Gastrocnemius medialis (tissue), 4 donors: Measurements from ENCODE around the gene SND1.

Experiments used
- POLR2A ChIP-seq, 2 donors: fragments of 450-650 bp; IDR thresholded peaks; one replicate each; pipeline ENCODE4 v1.6.1; 2017; ENCODE audit warnings: antibody characterized with exemption in 2 of 2, mild to moderate bottlenecking in 2 of 2, moderate library complexity in 2 of 2
- TF ChIP-seq, protein P1 (sequence below), 5 experiments: fragments of 450-650 bp in 3 of 5; fragments of 200-600 bp in 2 of 5; sonication (generic) in 2 of 5; IDR thresholded peaks in 4 of 5; conservative IDR thresholded peaks in 1 of 5; 1 replicate in 4 of 5; 2 replicates in 1 of 5; pipeline ENCODE4 v1.5.1; 2016 to 2019; ENCODE audit warnings: antibody characterized with exemption in 5 of 5, mild to moderate bottlenecking in 3 of 5, moderate library complexity in 3 of 5

DNA sequence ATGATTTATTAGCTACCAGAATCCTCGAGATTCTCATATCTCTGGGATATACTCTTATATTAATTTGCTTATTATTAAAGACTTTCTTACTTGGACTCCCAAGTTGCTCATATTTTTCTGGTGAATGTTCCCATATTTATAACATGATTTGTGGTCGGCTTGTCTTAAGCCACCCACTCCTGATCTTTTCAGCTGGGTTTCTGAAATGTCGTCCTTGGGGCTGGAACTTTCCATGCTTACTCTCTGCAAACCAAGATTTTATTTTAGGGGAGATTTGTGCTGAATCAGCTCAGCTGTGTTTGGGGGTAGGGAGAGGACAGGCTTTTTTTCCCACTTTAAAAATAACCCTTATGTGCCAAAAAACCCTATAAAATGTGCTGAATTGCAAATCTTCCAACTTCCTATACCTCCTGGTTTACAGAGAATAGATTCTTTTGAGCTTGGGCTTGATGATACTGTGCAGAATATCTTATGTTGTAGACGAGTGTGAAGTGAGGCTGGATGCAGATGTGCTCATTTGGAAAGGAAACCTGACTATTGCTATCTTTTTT, 162.1 kb downstream of the SND1 start:
- TF ChIP-seq POLR2A (IDR thresholded peaks at IDR 0.05), result no peak
- TF ChIP-seq, protein P1, sequence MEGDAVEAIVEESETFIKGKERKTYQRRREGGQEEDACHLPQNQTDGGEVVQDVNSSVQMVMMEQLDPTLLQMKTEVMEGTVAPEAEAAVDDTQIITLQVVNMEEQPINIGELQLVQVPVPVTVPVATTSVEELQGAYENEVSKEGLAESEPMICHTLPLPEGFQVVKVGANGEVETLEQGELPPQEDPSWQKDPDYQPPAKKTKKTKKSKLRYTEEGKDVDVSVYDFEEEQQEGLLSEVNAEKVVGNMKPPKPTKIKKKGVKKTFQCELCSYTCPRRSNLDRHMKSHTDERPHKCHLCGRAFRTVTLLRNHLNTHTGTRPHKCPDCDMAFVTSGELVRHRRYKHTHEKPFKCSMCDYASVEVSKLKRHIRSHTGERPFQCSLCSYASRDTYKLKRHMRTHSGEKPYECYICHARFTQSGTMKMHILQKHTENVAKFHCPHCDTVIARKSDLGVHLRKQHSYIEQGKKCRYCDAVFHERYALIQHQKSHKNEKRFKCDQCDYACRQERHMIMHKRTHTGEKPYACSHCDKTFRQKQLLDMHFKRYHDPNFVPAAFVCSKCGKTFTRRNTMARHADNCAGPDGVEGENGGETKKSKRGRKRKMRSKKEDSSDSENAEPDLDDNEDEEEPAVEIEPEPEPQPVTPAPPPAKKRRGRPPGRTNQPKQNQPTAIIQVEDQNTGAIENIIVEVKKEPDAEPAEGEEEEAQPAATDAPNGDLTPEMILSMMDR (IDR thresholded peaks at IDR 0.05 in 4 of 5, conservative IDR thresholded peaks at IDR 0.05 in 1 of 5), result no peak
